Measurements from ENCODE around the gene SLC6A6.
"Not testable (repeated sequence)": the region's sequence is repeated elsewhere in the genome, so short reads cannot be mapped to it uniquely, and the experiment has no call there.

The SLC6A6 gene

GRCh38 chr3:14430053-14430452 is 27.6 kb downstream of the SLC6A6 start:
- H3K4me3 ChIP-seq (ENCODE audit: low read depth, low read length): no peak overlapping the region
- peaks cover 8% of the 10 kb centered on the region for H3K36me3 ChIP-seq (ENCODE audit: control insufficient read depth, insufficient read depth, low read length)
- H3K9ac ChIP-seq (ENCODE audit: low read length): no peak overlapping the region
- H3K4me1 ChIP-seq (ENCODE audit: control insufficient read depth, insufficient read depth, low read length): peaks cover 54% of the 10 kb centered on the region
- H3K27ac ChIP-seq (ENCODE audit: low read depth, low read length): no peak overlapping the region
- no peaks in the 10 kb centered on the region for H3K27me3 ChIP-seq (ENCODE audit: control insufficient read depth, insufficient read depth, low read length)
- no peaks in the 10 kb centered on the region for H3K9me3 ChIP-seq (ENCODE audit: control insufficient read depth, insufficient read depth, low read depth, low read length)

- H3K4me1 ChIP-seq (ENCODE audit: control insufficient read depth, insufficient read depth, low read length): peaks cover 53% of the 10 kb centered on the region
- H3K36me3 ChIP-seq (ENCODE audit: control insufficient read depth, insufficient read depth, low read length): peaks cover 11% of the 10 kb centered on the region
- no peaks in the 10 kb centered on the region for H3K27me3 ChIP-seq (ENCODE audit: control insufficient read depth, insufficient read depth, low read length)
- H3K27ac ChIP-seq (ENCODE audit: low read depth, low read length): no peak overlapping the region
- H3K9me3 ChIP-seq (ENCODE audit: control insufficient read depth, insufficient read depth, low read depth, low read length): no peaks in the 10 kb centered on the region
- H3K4me3 ChIP-seq (ENCODE audit: low read depth, low read length): no peak overlapping the region
- H3K9ac ChIP-seq (ENCODE audit: low read length): no peak overlapping the region
These were observed 28.5 kb downstream of the SLC6A6 start for GRCh38 chr3:14430706-14431451.

- Histone ChIP-seq H3K27ac (ENCODE audit: low read depth, low read length) (peak overlapping the region; percentile 37; the same call in 1 of the 2 replicates), H3K4me1 (ENCODE audit: control insufficient read depth, insufficient read depth, low read length) (peaks cover 49% of the 10 kb centered on the region), H3K9ac (ENCODE audit: low read length) (peak overlapping the region; percentile 25), H3K4me3 (ENCODE audit: low read depth, low read length) (no peak overlapping the region), H3K9me3 (ENCODE audit: control insufficient read depth, insufficient read depth, low read depth, low read length) (no peaks in the 10 kb centered on the region), H3K27me3 (ENCODE audit: control insufficient read depth, insufficient read depth, low read length) (no peaks in the 10 kb centered on the region), H3K36me3 (ENCODE audit: control insufficient read depth, insufficient read depth, low read length) (peaks cover 11% of the 10 kb centered on the region)
These were observed 29.1 kb downstream of the SLC6A6 start for GRCh38 chr3:14431452-14431916.

- Histone ChIP-seq H3K9me3 (ENCODE audit: control insufficient read depth, insufficient read depth, low read depth, low read length) (no peaks in the 10 kb centered on the region), H3K9ac (ENCODE audit: low read length) (peak overlapping the region; percentile 25), H3K4me3 (ENCODE audit: low read depth, low read length) (no peak overlapping the region; the same call in 1 of the 2 replicates), H3K36me3 (ENCODE audit: control insufficient read depth, insufficient read depth, low read length) (peaks cover 9% of the 10 kb centered on the region), H3K27ac (ENCODE audit: low read depth, low read length) (peak overlapping the region; percentile 37; the same call in 1 of the 2 replicates), H3K27me3 (ENCODE audit: control insufficient read depth, insufficient read depth, low read length) (no peaks in the 10 kb centered on the region), H3K4me1 (ENCODE audit: control insufficient read depth, insufficient read depth, low read length) (peaks cover 49% of the 10 kb centered on the region)
These were observed 29.8 kb downstream of the SLC6A6 start for GRCh38 chr3:14431917-14432834.

- no peak overlapping the region for H3K9ac ChIP-seq (ENCODE audit: low read length)
- no peaks in the 10 kb centered on the region for H3K27me3 ChIP-seq (ENCODE audit: control insufficient read depth, insufficient read depth, low read length)
- H3K9me3 ChIP-seq (ENCODE audit: control insufficient read depth, insufficient read depth, low read depth, low read length): no peaks in the 10 kb centered on the region
- peaks cover 49% of the 10 kb centered on the region for H3K4me1 ChIP-seq (ENCODE audit: control insufficient read depth, insufficient read depth, low read length)
- peaks cover 8% of the 10 kb centered on the region for H3K36me3 ChIP-seq (ENCODE audit: control insufficient read depth, insufficient read depth, low read length)
- H3K27ac ChIP-seq (ENCODE audit: low read depth, low read length): peak overlapping the region; percentile 2; the same call in 1 of the 2 replicates
- no peak overlapping the region for H3K4me3 ChIP-seq (ENCODE audit: low read depth, low read length)
These were observed 30.7 kb downstream of the SLC6A6 start for GRCh38 chr3:14433106-14433505.

GRCh38 chr3:14434126-14434497 is 31.7 kb downstream of the SLC6A6 start:
- H3K9me3 ChIP-seq (ENCODE audit: control insufficient read depth, insufficient read depth, low read depth, low read length): no peaks in the 10 kb centered on the region
- H3K4me1 ChIP-seq (ENCODE audit: control insufficient read depth, insufficient read depth, low read length): peaks cover 53% of the 10 kb centered on the region
- no peaks in the 10 kb centered on the region for H3K27me3 ChIP-seq (ENCODE audit: control insufficient read depth, insufficient read depth, low read length)
- no peak overlapping the region for H3K9ac ChIP-seq (ENCODE audit: low read length)
- peaks cover 8% of the 10 kb centered on the region for H3K36me3 ChIP-seq (ENCODE audit: control insufficient read depth, insufficient read depth, low read length)
- no peak overlapping the region for H3K4me3 ChIP-seq (ENCODE audit: low read depth, low read length)
- H3K27ac ChIP-seq (ENCODE audit: low read depth, low read length): no peak overlapping the region

- Histone ChIP-seq H3K36me3 (ENCODE audit: control insufficient read depth, insufficient read depth, low read length) (peaks cover 8% of the 10 kb centered on the region), H3K27me3 (ENCODE audit: control insufficient read depth, insufficient read depth, low read length) (no peaks in the 10 kb centered on the region), H3K4me3 (ENCODE audit: low read depth, low read length) (no peak overlapping the region), H3K9ac (ENCODE audit: low read length) (no peak overlapping the region), H3K4me1 (ENCODE audit: control insufficient read depth, insufficient read depth, low read length) (peaks cover 57% of the 10 kb centered on the region), H3K27ac (ENCODE audit: low read depth, low read length) (peak overlapping the region; percentile 19; the same call in 1 of the 2 replicates), H3K9me3 (ENCODE audit: control insufficient read depth, insufficient read depth, low read depth, low read length) (no peaks in the 10 kb centered on the region)
These were observed 32.2 kb downstream of the SLC6A6 start for GRCh38 chr3:14434498-14435151.

GRCh38 chr3:14435175-14436014 is 33.0 kb downstream of the SLC6A6 start:
- Histone ChIP-seq H3K9ac (ENCODE audit: low read length) (no peak overlapping the region), H3K27ac (ENCODE audit: low read depth, low read length) (peak overlapping the region; percentile 19; the same call in 1 of the 2 replicates)

GRCh38 chr3:14436954-14437281 is 34.5 kb downstream of the SLC6A6 start:
- H3K4me3 ChIP-seq (ENCODE audit: low read depth, low read length): no peak overlapping the region
- peaks cover 54% of the 10 kb centered on the region; the same call in 1 of the 2 replicates for H3K4me1 ChIP-seq (ENCODE audit: control insufficient read depth, insufficient read depth, low read length)
- H3K27ac ChIP-seq (ENCODE audit: low read depth, low read length): no peak overlapping the region
- H3K9me3 ChIP-seq (ENCODE audit: control insufficient read depth, insufficient read depth, low read depth, low read length): no peaks in the 10 kb centered on the region
- H3K9ac ChIP-seq (ENCODE audit: low read length): no peak overlapping the region
- peaks cover 14% of the 10 kb centered on the region for H3K36me3 ChIP-seq (ENCODE audit: control insufficient read depth, insufficient read depth, low read length)
- H3K27me3 ChIP-seq (ENCODE audit: control insufficient read depth, insufficient read depth, low read length): no peaks in the 10 kb centered on the region

More at GRCh38 chr3:14435175-14436014, 33.0 kb downstream of the SLC6A6 start:
- no peaks in the 10 kb centered on the region for H3K9me3 ChIP-seq (ENCODE audit: control insufficient read depth, insufficient read depth, low read depth, low read length)
- no peaks in the 10 kb centered on the region for H3K27me3 ChIP-seq (ENCODE audit: control insufficient read depth, insufficient read depth, low read length)
- H3K4me3 ChIP-seq (ENCODE audit: low read depth, low read length): no peak overlapping the region
- peaks cover 63% of the 10 kb centered on the region for H3K4me1 ChIP-seq (ENCODE audit: control insufficient read depth, insufficient read depth, low read length)
- H3K36me3 ChIP-seq (ENCODE audit: control insufficient read depth, insufficient read depth, low read length): peaks cover 8% of the 10 kb centered on the region

- H3K4me1 ChIP-seq (ENCODE audit: control insufficient read depth, insufficient read depth, low read length): peaks cover 46% of the 10 kb centered on the region; the same call in 1 of the 2 replicates
- not testable (repeated sequence) for H3K9ac ChIP-seq (ENCODE audit: low read length)
These were observed 35.3 kb downstream of the SLC6A6 start for GRCh38 chr3:14437705-14438104.

More at GRCh38 chr3:14437705-14438104, 35.3 kb downstream of the SLC6A6 start:
- not testable (repeated sequence) for H3K27ac ChIP-seq (ENCODE audit: low read depth, low read length); H3K27me3 ChIP-seq (ENCODE audit: control insufficient read depth, insufficient read depth, low read length); H3K4me3 ChIP-seq (ENCODE audit: low read depth, low read length); H3K9me3 ChIP-seq (ENCODE audit: control insufficient read depth, insufficient read depth, low read depth, low read length)
- peaks cover 22% of the 10 kb centered on the region for H3K36me3 ChIP-seq (ENCODE audit: control insufficient read depth, insufficient read depth, low read length)
